ENCODE measurements around the gene IL16. TPM values are rescaled to one million over a fixed set of nuclear protein-coding genes. Genes with fewer than 3 reads are reported as not detected.

The IL16 gene
- polyA plus RNA-seq, 1 donor from 2014 or later: not detected

DNA sequence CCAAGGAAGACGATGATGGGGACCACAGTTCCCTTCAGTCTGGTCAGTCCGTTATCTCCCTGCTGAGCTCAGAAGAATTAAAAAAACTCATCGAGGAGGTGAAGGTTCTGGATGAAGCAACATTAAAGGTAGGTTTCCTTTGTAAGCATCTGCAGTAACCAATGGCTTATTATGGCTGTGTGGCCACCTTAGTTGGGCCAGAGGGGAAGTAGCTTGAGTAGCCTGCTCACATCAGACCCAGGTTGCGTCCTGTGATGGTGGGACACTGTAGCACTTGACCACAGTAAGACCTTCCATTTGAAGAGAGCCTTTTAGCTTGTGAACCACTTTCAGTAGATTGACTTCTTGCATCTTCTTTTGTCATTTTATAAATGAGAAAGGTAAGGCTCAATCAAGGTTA, 104.7 kb downstream of the IL16 start:
- Histone ChIP-seq H3F3A (ENCODE audit: insufficient read depth, low read length, poor library complexity, severe bottlenecking) (no peaks in the 10 kb centered on the region), H3K9me3 (ENCODE audit: low read length) (no peaks in the 10 kb centered on the region), H3K27me3 (ENCODE audit: insufficient read depth, low read depth, low read length) (no peaks in the 10 kb centered on the region), H4K20me1 (ENCODE audit: insufficient read depth) (no peaks in the 10 kb centered on the region), H3K9ac (ENCODE audit: low read length) (no peak overlapping the region), H3K36me3 (ENCODE audit: insufficient read depth, low read length) (no peaks in the 10 kb centered on the region), H3K9me2 (ENCODE audit: insufficient read depth, low read length) (no peaks in the 10 kb centered on the region), H3K4me3 (ENCODE audit: low read length) (no peak overlapping the region), H2AFZ (ENCODE audit: low read depth, low read length) (no peak overlapping the region), H3K27ac (ENCODE audit: low read length) (no peak overlapping the region), H3K79me2 (replicated peaks; ENCODE audit: insufficient read depth, low read length) (no peaks in the 10 kb centered on the region), H3K4me2 (ENCODE audit: low read length) (no peak overlapping the region)
- no peak for TF ChIP-seq POLR2AphosphoS5 (IDR thresholded peaks at IDR 0.05)
- TF ChIP-seq EP300 (conservative IDR thresholded peaks at IDR 0.05; ENCODE audit: poor library complexity, severe bottlenecking): no peak
- TF ChIP-seq, protein P1, sequence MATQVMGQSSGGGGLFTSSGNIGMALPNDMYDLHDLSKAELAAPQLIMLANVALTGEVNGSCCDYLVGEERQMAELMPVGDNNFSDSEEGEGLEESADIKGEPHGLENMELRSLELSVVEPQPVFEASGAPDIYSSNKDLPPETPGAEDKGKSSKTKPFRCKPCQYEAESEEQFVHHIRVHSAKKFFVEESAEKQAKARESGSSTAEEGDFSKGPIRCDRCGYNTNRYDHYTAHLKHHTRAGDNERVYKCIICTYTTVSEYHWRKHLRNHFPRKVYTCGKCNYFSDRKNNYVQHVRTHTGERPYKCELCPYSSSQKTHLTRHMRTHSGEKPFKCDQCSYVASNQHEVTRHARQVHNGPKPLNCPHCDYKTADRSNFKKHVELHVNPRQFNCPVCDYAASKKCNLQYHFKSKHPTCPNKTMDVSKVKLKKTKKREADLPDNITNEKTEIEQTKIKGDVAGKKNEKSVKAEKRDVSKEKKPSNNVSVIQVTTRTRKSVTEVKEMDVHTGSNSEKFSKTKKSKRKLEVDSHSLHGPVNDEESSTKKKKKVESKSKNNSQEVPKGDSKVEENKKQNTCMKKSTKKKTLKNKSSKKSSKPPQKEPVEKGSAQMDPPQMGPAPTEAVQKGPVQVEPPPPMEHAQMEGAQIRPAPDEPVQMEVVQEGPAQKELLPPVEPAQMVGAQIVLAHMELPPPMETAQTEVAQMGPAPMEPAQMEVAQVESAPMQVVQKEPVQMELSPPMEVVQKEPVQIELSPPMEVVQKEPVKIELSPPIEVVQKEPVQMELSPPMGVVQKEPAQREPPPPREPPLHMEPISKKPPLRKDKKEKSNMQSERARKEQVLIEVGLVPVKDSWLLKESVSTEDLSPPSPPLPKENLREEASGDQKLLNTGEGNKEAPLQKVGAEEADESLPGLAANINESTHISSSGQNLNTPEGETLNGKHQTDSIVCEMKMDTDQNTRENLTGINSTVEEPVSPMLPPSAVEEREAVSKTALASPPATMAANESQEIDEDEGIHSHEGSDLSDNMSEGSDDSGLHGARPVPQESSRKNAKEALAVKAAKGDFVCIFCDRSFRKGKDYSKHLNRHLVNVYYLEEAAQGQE (IDR thresholded peaks at IDR 0.05; ENCODE audit: borderline replicate concordance): no peak
- no peak for TF ChIP-seq SMC3 (conservative IDR thresholded peaks at IDR 0.05; ENCODE audit: poor library complexity)
- no peak for TF ChIP-seq RAD21 (conservative IDR thresholded peaks at IDR 0.05)
- TF ChIP-seq TAF1 (IDR thresholded peaks at IDR 0.05; ENCODE audit: low read depth): no peak
- TF ChIP-seq EZH2 (IDR thresholded peaks at IDR 0.05; ENCODE audit: borderline replicate concordance, insufficient read depth, low read length, poor library complexity, severe bottlenecking): no peak
- TF ChIP-seq, protein P2, sequence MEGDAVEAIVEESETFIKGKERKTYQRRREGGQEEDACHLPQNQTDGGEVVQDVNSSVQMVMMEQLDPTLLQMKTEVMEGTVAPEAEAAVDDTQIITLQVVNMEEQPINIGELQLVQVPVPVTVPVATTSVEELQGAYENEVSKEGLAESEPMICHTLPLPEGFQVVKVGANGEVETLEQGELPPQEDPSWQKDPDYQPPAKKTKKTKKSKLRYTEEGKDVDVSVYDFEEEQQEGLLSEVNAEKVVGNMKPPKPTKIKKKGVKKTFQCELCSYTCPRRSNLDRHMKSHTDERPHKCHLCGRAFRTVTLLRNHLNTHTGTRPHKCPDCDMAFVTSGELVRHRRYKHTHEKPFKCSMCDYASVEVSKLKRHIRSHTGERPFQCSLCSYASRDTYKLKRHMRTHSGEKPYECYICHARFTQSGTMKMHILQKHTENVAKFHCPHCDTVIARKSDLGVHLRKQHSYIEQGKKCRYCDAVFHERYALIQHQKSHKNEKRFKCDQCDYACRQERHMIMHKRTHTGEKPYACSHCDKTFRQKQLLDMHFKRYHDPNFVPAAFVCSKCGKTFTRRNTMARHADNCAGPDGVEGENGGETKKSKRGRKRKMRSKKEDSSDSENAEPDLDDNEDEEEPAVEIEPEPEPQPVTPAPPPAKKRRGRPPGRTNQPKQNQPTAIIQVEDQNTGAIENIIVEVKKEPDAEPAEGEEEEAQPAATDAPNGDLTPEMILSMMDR (IDR thresholded peaks at IDR 0.05; ENCODE audit: poor library complexity, severe bottlenecking): no peak
- no peak for TF ChIP-seq MXI1 (conservative IDR thresholded peaks at IDR 0.05; ENCODE audit: poor library complexity, severe bottlenecking)

DNA sequence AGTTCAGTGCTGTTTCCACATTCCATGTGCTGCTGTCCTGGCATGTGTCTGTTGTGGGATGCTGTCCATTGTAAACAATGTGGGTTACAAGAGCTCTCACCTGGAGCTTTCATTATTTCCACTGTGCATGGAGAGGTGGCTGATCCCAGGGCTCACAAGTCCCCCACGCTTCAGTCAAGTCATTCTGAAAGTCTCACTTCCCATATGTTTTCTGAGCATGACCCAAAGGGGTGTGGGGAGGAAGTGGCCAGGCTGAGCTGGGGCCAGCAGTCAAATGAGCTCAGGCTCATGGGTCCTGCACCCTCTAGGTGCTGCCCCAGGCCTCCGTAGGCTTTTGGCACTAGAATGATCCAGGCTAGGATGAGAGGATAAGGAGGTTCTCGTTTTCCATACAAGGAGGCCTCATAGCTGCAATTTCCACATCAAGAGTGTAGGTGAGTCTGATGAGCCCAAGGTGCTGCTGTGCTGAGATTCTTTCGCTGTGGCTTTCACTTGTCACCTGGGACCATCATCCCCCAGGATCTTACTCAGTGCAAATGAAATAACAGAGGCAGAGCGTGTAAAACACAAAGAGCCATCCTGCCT, 105.2 kb downstream of the IL16 start:
- no peak overlapping the region for H3K4me3 ChIP-seq (ENCODE audit: low read length)
- no peaks in the 10 kb centered on the region for H3K79me2 ChIP-seq (replicated peaks; ENCODE audit: insufficient read depth, low read length)
- TF ChIP-seq POLR2AphosphoS5 (IDR thresholded peaks at IDR 0.05) (no peak), SMC3 (conservative IDR thresholded peaks at IDR 0.05; ENCODE audit: poor library complexity) (no peak), RAD21 (conservative IDR thresholded peaks at IDR 0.05) (no peak)
- no peak overlapping the region for H2AFZ ChIP-seq (ENCODE audit: low read depth, low read length)
- no peaks in the 10 kb centered on the region for H3K9me3 ChIP-seq (ENCODE audit: low read length)
- H3K4me2 ChIP-seq (ENCODE audit: low read length): no peak overlapping the region
- H3K27ac ChIP-seq (ENCODE audit: low read length): no peak overlapping the region
- H3K9ac ChIP-seq (ENCODE audit: low read length): no peak overlapping the region
- no peaks in the 10 kb centered on the region for H4K20me1 ChIP-seq (ENCODE audit: insufficient read depth)
- no peaks in the 10 kb centered on the region for H3K9me2 ChIP-seq (ENCODE audit: insufficient read depth, low read length)
- H3K27me3 ChIP-seq (ENCODE audit: insufficient read depth, low read depth, low read length): no peaks in the 10 kb centered on the region
- no peaks in the 10 kb centered on the region for H3F3A ChIP-seq (ENCODE audit: insufficient read depth, low read length, poor library complexity, severe bottlenecking)
- H3K36me3 ChIP-seq (ENCODE audit: insufficient read depth, low read length): no peaks in the 10 kb centered on the region

Measured in neural cell (in vitro differentiated cells).